Endothelial cell of umbilical vein (primary cell): ENCODE results near the gene SEMA4F.
"Not testable (repeated sequence)": the region's sequence is repeated elsewhere in the genome, so short reads cannot be mapped to it uniquely, and the experiment has no call there.

ENCODE experiments used
- EZH2 ChIP-seq: IDR thresholded peaks from 2 replicates; pipeline ENCODE4 v1.6.1; 2012; ENCODE audit warnings: borderline replicate concordance, low read depth, mild to moderate bottlenecking, moderate library complexity, low read length, inconsistent platforms; ENCODE audit not compliant: severe bottlenecking
- FOS ChIP-seq: IDR thresholded peaks from 2 replicates; pipeline ENCODE4 v1.6.1; 2011; ENCODE audit warnings: mild to moderate bottlenecking, low read length, moderate library complexity, borderline replicate concordance; ENCODE audit not compliant: insufficient read depth
- JUN ChIP-seq: IDR thresholded peaks from 2 replicates; pipeline ENCODE4 v1.6.1; 2011; ENCODE audit warnings: borderline replicate concordance, low read depth; ENCODE audit not compliant: insufficient read length, insufficient read depth
- MYC ChIP-seq: IDR thresholded peaks from one replicate; pipeline ENCODE4 v1.6.1; 2011; ENCODE audit warnings: mild to moderate bottlenecking, low read depth, low read length
- POLR2A ChIP-seq: IDR thresholded peaks from 2 replicates; pipeline ENCODE4 v1.6.1; 2012; ENCODE audit warnings: low read depth, mild to moderate bottlenecking, control low read depth, low read length
- POLR2AphosphoS5 ChIP-seq: IDR thresholded peaks from 2 replicates; pipeline ENCODE4 v1.6.1; 2012; ENCODE audit warnings: low read depth, mild to moderate bottlenecking, control low read depth, low read length, moderate library complexity; ENCODE audit not compliant: insufficient read depth
- TF ChIP-seq, protein P1 (sequence below), 2 donors: IDR thresholded peaks; 1 replicate in 1 of 2; 2 replicates in 1 of 2; pipeline ENCODE4 v1.5.1; 2011; ENCODE audit warnings: low read length in 2 of 2, mild to moderate bottlenecking in 2 of 2, moderate library complexity in 2 of 2, control low read depth in 1 of 2, inconsistent platforms in 1 of 2, low read depth in 1 of 2; ENCODE audit not compliant: insufficient read depth in 1 of 2; ENCODE audit errors: extremely low read depth in 1 of 2
- TF ChIP-seq, protein P2 (sequence below): IDR thresholded peaks from 2 replicates; pipeline ENCODE4 v1.6.1; 2011; ENCODE audit not compliant: insufficient read depth, insufficient read length

DNA sequence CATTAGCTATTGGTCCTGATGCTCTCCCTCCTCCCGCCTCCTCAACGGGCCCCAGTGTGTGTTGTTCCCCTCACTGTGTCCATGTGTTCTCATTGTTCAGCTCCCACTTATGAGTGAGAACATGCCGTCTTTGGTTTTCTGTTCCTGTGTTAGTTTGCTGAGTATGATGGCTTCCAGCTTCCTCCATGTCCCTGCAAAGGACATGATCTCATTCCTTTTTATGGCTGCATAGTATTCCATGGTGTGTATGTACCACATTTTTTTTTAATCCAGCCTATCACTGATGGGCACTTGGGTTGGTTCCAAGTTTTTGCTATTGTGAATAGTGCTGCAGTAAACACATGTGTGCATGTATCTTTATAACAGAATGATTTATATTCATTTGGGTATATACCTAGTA lies 23.6 kb upstream of the SEMA4F start:
- not testable (repeated sequence) for TF ChIP-seq EZH2, POLR2A, POLR2AphosphoS5, MYC, JUN, FOS
- TF ChIP-seq, protein P1, sequence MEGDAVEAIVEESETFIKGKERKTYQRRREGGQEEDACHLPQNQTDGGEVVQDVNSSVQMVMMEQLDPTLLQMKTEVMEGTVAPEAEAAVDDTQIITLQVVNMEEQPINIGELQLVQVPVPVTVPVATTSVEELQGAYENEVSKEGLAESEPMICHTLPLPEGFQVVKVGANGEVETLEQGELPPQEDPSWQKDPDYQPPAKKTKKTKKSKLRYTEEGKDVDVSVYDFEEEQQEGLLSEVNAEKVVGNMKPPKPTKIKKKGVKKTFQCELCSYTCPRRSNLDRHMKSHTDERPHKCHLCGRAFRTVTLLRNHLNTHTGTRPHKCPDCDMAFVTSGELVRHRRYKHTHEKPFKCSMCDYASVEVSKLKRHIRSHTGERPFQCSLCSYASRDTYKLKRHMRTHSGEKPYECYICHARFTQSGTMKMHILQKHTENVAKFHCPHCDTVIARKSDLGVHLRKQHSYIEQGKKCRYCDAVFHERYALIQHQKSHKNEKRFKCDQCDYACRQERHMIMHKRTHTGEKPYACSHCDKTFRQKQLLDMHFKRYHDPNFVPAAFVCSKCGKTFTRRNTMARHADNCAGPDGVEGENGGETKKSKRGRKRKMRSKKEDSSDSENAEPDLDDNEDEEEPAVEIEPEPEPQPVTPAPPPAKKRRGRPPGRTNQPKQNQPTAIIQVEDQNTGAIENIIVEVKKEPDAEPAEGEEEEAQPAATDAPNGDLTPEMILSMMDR (IDR thresholded peaks at IDR 0.05; ENCODE audit: extremely low read depth in 1 of 2, insufficient read depth in 1 of 2, low read depth in 1 of 2, low read length in 2 of 2) = not testable (repeated sequence)
- TF ChIP-seq, protein P2, sequence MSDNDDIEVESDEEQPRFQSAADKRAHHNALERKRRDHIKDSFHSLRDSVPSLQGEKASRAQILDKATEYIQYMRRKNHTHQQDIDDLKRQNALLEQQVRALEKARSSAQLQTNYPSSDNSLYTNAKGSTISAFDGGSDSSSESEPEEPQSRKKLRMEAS = not testable (repeated sequence)
